IMR-90 (cell line): ENCODE measurements around the gene EFHD1. TPM values are rescaled to one million over a fixed set of nuclear protein-coding genes. Genes with fewer than 3 reads are reported as not detected.
A peak's percentile ranks its signal among the peaks of the same experiment; 100 is the strongest.

Experiments
- ATAC-seq: fragments of 200-7000 bp; cut with Tn5 transposase; 2 replicates; pipeline ENCODE4 v1.9.1; 2020; ENCODE audit warnings: low read depth, mild to moderate bottlenecking, moderate library complexity
- BruUV-seq: library from RNA; stranded (reverse); fragments of 400-500 nt; replicated peaks from 2 replicates; lab custom pipeline; 2021; lab: Mats Ljungman, UMichigan
- CTCF ChIA-PET: fragments of 300-600 bp; formaldehyde crosslinking; extraction: SDS; loops from one replicate; lab custom pipeline; 2021; ENCODE audit warnings: antibody characterized with exemption; lab: Yijun Ruan, JAX
- POLR2A ChIA-PET: fragments of 300-600 bp; sonication (Branson Sonifier 250); formaldehyde crosslinking; loops from one replicate; lab custom pipeline; 2022; ENCODE audit warnings: antibody characterized with exemption; ENCODE audit not compliant: unreplicated experiment; lab: Charles Lee
- DNase-seq: peaks from one replicate; pipeline ENCODE4 v3.0.0; 2013
- H2AFZ ChIP-seq: replicated peaks from 2 replicates; pipeline ENCODE3; 2013; ENCODE audit warnings: low read length, mild to moderate bottlenecking; ENCODE audit not compliant: poor library complexity
- H2AK5ac ChIP-seq: 2 replicates; pipeline ENCODE4 v1.6.1; 2013; ENCODE audit warnings: low read depth, low read length, inconsistent platforms
- H2AK9ac ChIP-seq: replicated peaks from 2 replicates; pipeline ENCODE3; 2013; ENCODE audit warnings: mild to moderate bottlenecking, low read depth, low read length, moderate library complexity; ENCODE audit not compliant: poor library complexity
- H2BK120ac ChIP-seq: 2 replicates; pipeline ENCODE4 v1.6.1; 2013; ENCODE audit warnings: low read depth, low read length, inconsistent platforms
- H2BK15ac ChIP-seq: 3 replicates; pipeline ENCODE4 v1.6.1; 2013; ENCODE audit warnings: low read depth, low read length, inconsistent platforms
- H2BK20ac ChIP-seq: 2 replicates; pipeline ENCODE4 v1.6.1; 2013; ENCODE audit warnings: low read depth, mild to moderate bottlenecking, inconsistent platforms, low read length, moderate library complexity
- H2BK5ac ChIP-seq: 2 replicates; pipeline ENCODE4 v1.6.1; 2013; ENCODE audit warnings: mild to moderate bottlenecking, low read depth, low read length, inconsistent platforms; ENCODE audit not compliant: poor library complexity, severe bottlenecking
- H3K14ac ChIP-seq: replicated peaks from 2 replicates; pipeline ENCODE4 v1.6.1; 2013; ENCODE audit warnings: low read depth, low read length, inconsistent platforms
- H3K18ac ChIP-seq: 2 replicates; pipeline ENCODE4 v1.6.1; 2013; ENCODE audit warnings: low read depth, low read length, control low read depth
- H3K23ac ChIP-seq: 2 replicates; pipeline ENCODE4 v1.6.1; 2013; ENCODE audit warnings: low read depth, low read length, inconsistent platforms
- H3K27ac ChIP-seq: 2 replicates; pipeline ENCODE4 v1.5.1; 2013; ENCODE audit warnings: mild to moderate bottlenecking, control low read depth, low read length; ENCODE audit not compliant: insufficient read depth
- H3K27me3 ChIP-seq: 2 replicates; pipeline ENCODE4 v1.6.1; 2013; ENCODE audit warnings: low read length; ENCODE audit not compliant: control insufficient read depth, insufficient read depth
- H3K36me3 ChIP-seq: 2 replicates; pipeline ENCODE4 v1.6.1; 2013; ENCODE audit warnings: low read length, mixed read lengths; ENCODE audit not compliant: control insufficient read depth, insufficient read depth
- H3K4ac ChIP-seq: 2 replicates; pipeline ENCODE4 v1.6.1; 2013; ENCODE audit warnings: low read depth, low read length, inconsistent platforms
- H3K4me1 ChIP-seq: 2 replicates; pipeline ENCODE4 v1.6.1; 2013; ENCODE audit warnings: low read length, mixed read lengths; ENCODE audit not compliant: control insufficient read depth, insufficient read depth
- H3K4me2 ChIP-seq: 2 replicates; pipeline ENCODE4 v1.6.1; 2013; ENCODE audit warnings: low read depth, mild to moderate bottlenecking, control low read depth, low read length, moderate library complexity
- H3K4me3 ChIP-seq: 2 replicates; pipeline ENCODE4 v1.5.1; 2013; ENCODE audit warnings: low read depth, mild to moderate bottlenecking, control low read depth, low read length, moderate library complexity; ENCODE audit not compliant: insufficient read depth
- H3K56ac ChIP-seq: 2 replicates; pipeline ENCODE4 v1.6.1; 2013; ENCODE audit warnings: low read length, inconsistent platforms; ENCODE audit not compliant: insufficient read depth; ENCODE audit errors: extremely low read depth
- H3K79me1 ChIP-seq, 2 experiments: 2 replicates each; pipeline ENCODE4 v1.6.1; 2013; ENCODE audit warnings: low read length in 2 of 2, inconsistent platforms in 1 of 2, low read depth in 1 of 2
- H3K9ac ChIP-seq: 2 replicates; pipeline ENCODE4 v1.6.1; 2013; ENCODE audit warnings: low read depth, low read length, control low read depth
- H3K9me1 ChIP-seq: 2 replicates; pipeline ENCODE4 v1.6.1; 2013; ENCODE audit warnings: low read length, inconsistent platforms; ENCODE audit not compliant: insufficient read depth
- H3K9me3 ChIP-seq: 2 replicates; pipeline ENCODE4 v1.6.1; 2013; ENCODE audit warnings: low read length; ENCODE audit not compliant: control insufficient read depth, insufficient read depth
- H4K20me1 ChIP-seq: 2 replicates; pipeline ENCODE4 v1.6.1; 2013; ENCODE audit warnings: low read length, inconsistent platforms; ENCODE audit not compliant: insufficient read depth
- H4K5ac ChIP-seq: 2 replicates; pipeline ENCODE4 v1.6.1; 2013; ENCODE audit warnings: mild to moderate bottlenecking, low read depth, low read length, control low read depth
- H4K8ac ChIP-seq, 2 experiments: 2 replicates each; pipeline ENCODE4 v1.6.1; 2013; ENCODE audit warnings: low read depth in 2 of 2, low read length in 2 of 2, control low read depth in 1 of 2, inconsistent platforms in 1 of 2
- H4K91ac ChIP-seq: 2 replicates; pipeline ENCODE4 v1.6.1; 2013; ENCODE audit warnings: low read depth, low read length, inconsistent platforms; ENCODE audit not compliant: insufficient read depth
- BHLHE40 ChIP-seq: fragments of 150-350 bp; IDR thresholded peaks from 2 replicates; pipeline ENCODE4 v1.6.1; 2016; ENCODE audit warnings: mild to moderate bottlenecking, low read depth, low read length
- ELK1 ChIP-seq: fragments of 150-350 bp; IDR thresholded peaks from 2 replicates; pipeline ENCODE4 v1.6.1; 2016; ENCODE audit warnings: low read depth, mild to moderate bottlenecking, low read length, moderate library complexity, borderline replicate concordance
- MAFK ChIP-seq: IDR thresholded peaks from 2 replicates; pipeline ENCODE4 v1.6.1; 2012; ENCODE audit warnings: low read depth, low read length, improper control_type of control experiment
- MXI1 ChIP-seq: IDR thresholded peaks from 2 replicates; pipeline ENCODE4 v1.6.1; 2012; ENCODE audit warnings: low read depth, mild to moderate bottlenecking, low read length, moderate library complexity, borderline replicate concordance
- NFE2L2 ChIP-seq: fragments of 150-350 bp; IDR thresholded peaks from 2 replicates; pipeline ENCODE4 v1.6.1; 2016; ENCODE audit warnings: low read depth, mild to moderate bottlenecking, low read length
- POLR2A ChIP-seq: IDR thresholded peaks from 2 replicates; pipeline ENCODE4 v1.6.1; 2012; ENCODE audit warnings: mild to moderate bottlenecking, low read depth, low read length
- RCOR1 ChIP-seq: IDR thresholded peaks from 2 replicates; pipeline ENCODE4 v1.6.1; 2012; ENCODE audit warnings: mild to moderate bottlenecking, low read length, improper control_type of control experiment; ENCODE audit not compliant: insufficient replicate concordance
- RFX5 ChIP-seq: IDR thresholded peaks from 2 replicates; pipeline ENCODE4 v1.8.0; 2012; ENCODE audit warnings: low read depth, mild to moderate bottlenecking, low read length, moderate library complexity
- SMC3 ChIP-seq: fragments of 150-350 bp; IDR thresholded peaks from 2 replicates; pipeline ENCODE4 v1.6.1; 2016; ENCODE audit warnings: low read depth, mild to moderate bottlenecking, antibody characterized with exemption, low read length, moderate library complexity
- USF2 ChIP-seq: fragments of 150-350 bp; IDR thresholded peaks from 2 replicates; pipeline ENCODE4 v1.6.1; 2017; ENCODE audit warnings: mild to moderate bottlenecking, antibody characterized with exemption, low read length, low read depth
- WGBS, 2 experiments: methylation state at CpG; one replicate each; pipeline versions ENCODE4 v1.1.5 to v1.1.7; 2013; ENCODE audit warnings: missing lambda C conversion rate in 2 of 2; ENCODE audit not compliant: insufficient read length in 1 of 2; ENCODE audit errors: extremely low coverage in 2 of 2; 5-methylcytosine and 5-hydroxymethylcytosine counted together
- dilution Hi-C: fragments of 300-500 bp; cut with HindIII; formaldehyde crosslinking; loops from one replicate; pipeline ENCODE4 v1.14.3; 2018; ENCODE audit warnings: low sequenced_read_pairs; ENCODE audit not compliant: unreplicated experiment
- in situ Hi-C: fragments of 300-500 bp; cut with MboI; formaldehyde crosslinking; loops from 3 replicates; pipeline ENCODE4 v1.14.3; 2019; ENCODE audit warnings: low sequenced_read_pairs, inconsistent platforms, mixed read lengths
- intact Hi-C: fragments of 100-400 bp; cut with micrococcal nuclease; formaldehyde crosslinking; loops from 2 replicates; pipeline ENCODE4 v1.10.0; 2022
- polyA plus RNA-seq, 3 experiments: library from polyadenylated mRNA; depleted of rRNA; stranded (reverse); fragments of >200 nt; gene quantifications; 2 replicates each; pipeline ENCODE4 v1.2.3, GENCODE V29; 2012; ENCODE audit warnings: low replicate concordance in 1 of 3
- total RNA-seq: library from RNA; depleted of rRNA; stranded (reverse); fragments of >200 nt; gene quantifications from 2 replicates; pipeline ENCODE4 v1.2.3, GENCODE V29; 2012

Gene EFHD1
- total and polyA plus RNA-seq, 2 of the 4 experiments (the other 2 are of a cell fraction) = 0.27 TPM; not detected in 1

- ATAC-seq (no peak), DNase-seq (no peak)
- Histone ChIP-seq H2AK5ac (peak overlapping the region; percentile 13; the same call in 1 of the 2 replicates), H2BK5ac (no peak overlapping the region), H3K14ac (no peak overlapping the region), H3K4me3 (no peak overlapping the region), H4K5ac (no peak overlapping the region), H3K4me1 (no peaks in the 10 kb centered on the region), H3K18ac (no peak overlapping the region), H3K9me3 (no peaks in the 10 kb centered on the region), H3K4ac (no peak overlapping the region), H3K27me3 (no peaks in the 10 kb centered on the region; the same call in 1 of the 2 replicates), H3K79me1 (no peaks in the 10 kb centered on the region), H3K23ac (no peak overlapping the region), H3K56ac (no peak overlapping the region), H3K9ac (no peak overlapping the region), H4K91ac (no peak overlapping the region), H2BK120ac (no peak overlapping the region), H2AK9ac (no peak overlapping the region), H3K9me1 (peaks cover 3% of the 10 kb centered on the region; the same call in 1 of the 2 replicates), H4K8ac (no peak overlapping the region), H4K20me1 (no peaks in the 10 kb centered on the region), H2BK15ac (no peak overlapping the region), H3K36me3 (no peaks in the 10 kb centered on the region), H2BK20ac (no peak overlapping the region), H3K27ac (no peak overlapping the region), H2AFZ (no peak overlapping the region), H3K4me2 (no peak overlapping the region)
- no TSS peak for BruUV-seq
- ChIA-PET CTCF (interaction anchor here (1.2 kb wide), 1 partner anchor 11 kb away, joined by 3 read pairs; no protein-coding TSS in a partner anchor), POLR2A (interaction anchor here (0.5 kb wide), 1 partner anchor 210 kb away, joined by 3 read pairs; no protein-coding TSS in a partner anchor)
- in situ Hi-C loops (no loop called here), dilution Hi-C loops (no loop called here), intact Hi-C loops (no loop called here)
- no peak for TF ChIP-seq RCOR1
- TF ChIP-seq USF2 = no peak
- TF ChIP-seq MXI1 = no peak
- TF ChIP-seq ELK1 = no peak
- no peak for TF ChIP-seq NFE2L2
- TF ChIP-seq RFX5 = no peak
- TF ChIP-seq SMC3 = no peak
- TF ChIP-seq POLR2A = no peak
- TF ChIP-seq MAFK = no peak
- TF ChIP-seq BHLHE40 = no peak
- WGBS, 2 experiments = 87% methylated on average over 3 of the region's 7 CpGs; no CpG with 5 or more reads in 1 of the 2 experiments
These were observed 39.4 kb upstream of the EFHD1 start for GRCh38 chr2:232593982-232594381.
